Measurements from ENCODE around the gene TECTA. TPM values are rescaled to one million over a fixed set of nuclear protein-coding genes. Genes with fewer than 3 reads are reported as not detected.

TECTA gene
- total RNA-seq, 3 donors from 2014 or later = 0.20 to 0.82 (median 0.39) TPM

DNA sequence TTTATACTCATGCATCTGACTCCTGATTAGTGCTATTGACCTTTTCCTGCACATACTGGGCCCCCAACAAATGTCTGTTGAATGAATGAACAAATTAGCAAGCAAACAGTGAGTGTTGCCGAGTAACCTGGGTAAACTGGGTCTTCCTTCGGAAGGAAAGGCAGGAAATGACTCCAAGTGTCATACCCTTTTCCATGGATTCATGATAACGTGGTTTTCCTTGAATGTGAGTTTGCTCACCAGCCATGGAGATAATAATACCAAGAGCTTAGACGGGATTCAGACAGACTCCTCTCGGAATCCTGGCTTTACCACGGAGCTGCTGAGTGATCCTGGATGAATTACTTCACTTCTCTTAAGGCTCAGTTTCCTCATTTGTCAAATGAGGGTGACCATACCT, 16.7 kb downstream of the TECTA start:
- H3K9me3 ChIP-seq = peaks cover 11% of the 10 kb centered on the region
- intact Hi-C loops (cut with DNase I, micrococcal nuclease) = no loop called here
- H3K36me3 ChIP-seq (ENCODE audit: low read depth) = no peaks in the 10 kb centered on the region
- no peaks in the 10 kb centered on the region for H3K4me1 ChIP-seq (ENCODE audit: low read depth)
- no peak for DNase-seq
- H3K4me3 ChIP-seq = no peak overlapping the region
- no peak for ATAC-seq
- TF ChIP-seq, protein P1, sequence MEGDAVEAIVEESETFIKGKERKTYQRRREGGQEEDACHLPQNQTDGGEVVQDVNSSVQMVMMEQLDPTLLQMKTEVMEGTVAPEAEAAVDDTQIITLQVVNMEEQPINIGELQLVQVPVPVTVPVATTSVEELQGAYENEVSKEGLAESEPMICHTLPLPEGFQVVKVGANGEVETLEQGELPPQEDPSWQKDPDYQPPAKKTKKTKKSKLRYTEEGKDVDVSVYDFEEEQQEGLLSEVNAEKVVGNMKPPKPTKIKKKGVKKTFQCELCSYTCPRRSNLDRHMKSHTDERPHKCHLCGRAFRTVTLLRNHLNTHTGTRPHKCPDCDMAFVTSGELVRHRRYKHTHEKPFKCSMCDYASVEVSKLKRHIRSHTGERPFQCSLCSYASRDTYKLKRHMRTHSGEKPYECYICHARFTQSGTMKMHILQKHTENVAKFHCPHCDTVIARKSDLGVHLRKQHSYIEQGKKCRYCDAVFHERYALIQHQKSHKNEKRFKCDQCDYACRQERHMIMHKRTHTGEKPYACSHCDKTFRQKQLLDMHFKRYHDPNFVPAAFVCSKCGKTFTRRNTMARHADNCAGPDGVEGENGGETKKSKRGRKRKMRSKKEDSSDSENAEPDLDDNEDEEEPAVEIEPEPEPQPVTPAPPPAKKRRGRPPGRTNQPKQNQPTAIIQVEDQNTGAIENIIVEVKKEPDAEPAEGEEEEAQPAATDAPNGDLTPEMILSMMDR (IDR thresholded peaks at IDR 0.05) = no peak

DNA sequence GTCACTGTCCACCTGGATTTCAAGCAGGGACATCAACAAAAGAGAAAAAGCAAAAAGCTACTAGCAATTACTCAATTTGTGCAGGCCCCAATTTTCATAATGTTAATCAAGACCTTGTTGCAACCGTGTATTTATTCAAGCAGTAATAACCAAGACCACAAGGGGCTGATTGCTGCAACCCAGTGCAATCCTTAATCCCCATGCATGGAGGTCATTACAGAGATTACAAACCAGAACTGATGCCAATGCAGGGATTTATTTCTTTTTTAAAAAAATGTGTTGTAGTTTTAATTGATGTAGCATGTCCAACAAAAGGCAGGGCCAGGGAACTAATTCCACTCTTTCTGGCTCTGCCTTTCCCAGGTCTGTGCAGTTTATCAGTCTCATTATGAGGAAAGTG, 18.4 kb downstream of the TECTA start:
- ATAC-seq (no peak), DNase-seq (no peak)
- Histone ChIP-seq H3K36me3 (ENCODE audit: low read depth) (no peaks in the 10 kb centered on the region), H3K9me3 (peaks cover 13% of the 10 kb centered on the region), H3K4me1 (ENCODE audit: low read depth) (no peaks in the 10 kb centered on the region), H3K4me3 (no peak overlapping the region)
- TF ChIP-seq, protein P1 (IDR thresholded peaks at IDR 0.05) = no peak
- intact Hi-C loops (cut with DNase I, micrococcal nuclease) = no loop called here

DNA sequence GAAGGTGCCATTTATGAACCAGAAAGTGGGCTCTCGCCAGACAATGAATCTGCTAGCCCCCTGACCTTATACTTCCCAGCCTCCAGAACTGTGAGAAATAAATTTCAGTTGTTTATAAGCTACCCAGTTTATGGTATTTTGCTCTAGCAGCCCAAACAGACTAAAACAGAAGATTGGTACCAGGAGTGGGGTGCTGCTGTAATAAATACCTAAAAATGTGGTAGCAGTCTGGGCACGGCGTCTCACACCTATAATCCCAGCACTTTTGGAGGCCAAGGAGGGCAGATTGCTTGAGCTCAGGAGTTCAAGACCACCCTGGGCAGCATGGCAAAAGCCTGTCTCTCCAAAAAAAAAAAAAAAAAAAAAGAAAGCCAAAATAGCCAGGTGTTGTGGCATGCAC, 21.3 kb downstream of the TECTA start:
- TF ChIP-seq, protein P1 (IDR thresholded peaks at IDR 0.05) = no peak
- Histone ChIP-seq H3K36me3 (ENCODE audit: low read depth) (no peaks in the 10 kb centered on the region), H3K4me3 (no peak overlapping the region), H3K4me1 (ENCODE audit: low read depth) (no peaks in the 10 kb centered on the region), H3K9me3 (peaks cover 13% of the 10 kb centered on the region)
- DNase-seq (no peak), ATAC-seq (no peak)
- intact Hi-C loops (cut with DNase I, micrococcal nuclease) = no loop called here

DNA sequence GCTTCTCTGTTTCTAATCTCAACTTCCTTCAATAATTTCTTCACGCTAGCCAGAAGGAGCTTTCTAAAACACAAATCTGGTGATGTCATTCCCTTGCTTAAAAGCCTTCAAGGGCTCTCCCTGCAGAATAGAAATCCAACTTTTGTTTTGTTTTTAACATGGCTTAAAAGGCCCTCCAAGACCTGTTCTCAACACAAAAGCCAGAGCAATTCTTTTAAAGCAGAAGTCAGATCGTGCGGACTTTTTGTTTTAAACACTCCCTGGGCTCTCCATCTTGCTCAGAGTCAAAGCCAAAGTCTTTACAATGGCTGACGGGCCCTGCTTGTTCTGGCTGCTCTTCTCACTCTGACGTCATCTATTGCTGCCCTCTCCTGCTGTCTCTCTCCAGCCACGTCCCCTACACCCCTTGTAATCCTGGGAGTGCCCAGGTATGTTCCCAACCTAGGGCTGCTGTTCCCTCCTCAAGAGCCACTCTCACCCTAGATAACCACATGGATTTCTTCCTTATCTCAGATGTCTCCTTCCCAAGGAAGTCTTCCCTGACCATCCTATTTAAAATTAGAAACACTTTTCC, 22.5 kb downstream of the TECTA start:
- Histone ChIP-seq H3K4me1 (ENCODE audit: low read depth) (no peaks in the 10 kb centered on the region), H3K9me3 (peaks cover 13% of the 10 kb centered on the region), H3K4me3 (no peak overlapping the region), H3K36me3 (ENCODE audit: low read depth) (no peaks in the 10 kb centered on the region)
- no peak for ATAC-seq
- TF ChIP-seq, protein P1 (IDR thresholded peaks at IDR 0.05) = no peak
- intact Hi-C loops (cut with DNase I, micrococcal nuclease) = no loop called here
- no peak for DNase-seq

DNA sequence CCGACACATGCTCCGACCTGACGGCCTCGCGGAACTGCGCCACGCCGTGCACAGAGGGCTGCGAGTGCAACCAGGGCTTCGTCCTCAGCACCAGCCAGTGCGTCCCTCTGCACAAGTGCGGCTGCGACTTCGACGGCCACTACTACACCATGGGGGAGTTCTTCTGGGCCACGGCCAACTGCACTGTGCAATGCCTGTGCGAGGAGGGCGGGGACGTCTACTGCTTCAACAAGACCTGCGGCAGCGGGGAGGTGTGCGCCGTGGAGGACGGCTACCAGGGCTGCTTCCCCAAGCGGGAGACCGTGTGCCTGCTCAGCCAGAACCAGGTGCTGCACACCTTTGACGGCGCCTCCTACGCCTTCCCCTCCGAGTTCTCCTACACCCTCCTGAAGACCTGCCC, 26.8 kb downstream of the TECTA start:
- Histone ChIP-seq H3K4me1 (ENCODE audit: low read depth) (no peaks in the 10 kb centered on the region), H3K9me3 (peaks cover 2% of the 10 kb centered on the region), H3K4me3 (no peak overlapping the region), H3K36me3 (ENCODE audit: low read depth) (no peaks in the 10 kb centered on the region)
- intact Hi-C loops (cut with DNase I, micrococcal nuclease) = no loop called here
- DNase-seq (no peak), ATAC-seq (no peak)
- TF ChIP-seq, protein P1 (IDR thresholded peaks at IDR 0.05) = no peak
